ENCODE measurements around the gene ACAA2.
"Not testable (repeated sequence)": the region's sequence is repeated elsewhere in the genome, so short reads cannot be mapped to it uniquely, and the experiment has no call there.

DNA sequence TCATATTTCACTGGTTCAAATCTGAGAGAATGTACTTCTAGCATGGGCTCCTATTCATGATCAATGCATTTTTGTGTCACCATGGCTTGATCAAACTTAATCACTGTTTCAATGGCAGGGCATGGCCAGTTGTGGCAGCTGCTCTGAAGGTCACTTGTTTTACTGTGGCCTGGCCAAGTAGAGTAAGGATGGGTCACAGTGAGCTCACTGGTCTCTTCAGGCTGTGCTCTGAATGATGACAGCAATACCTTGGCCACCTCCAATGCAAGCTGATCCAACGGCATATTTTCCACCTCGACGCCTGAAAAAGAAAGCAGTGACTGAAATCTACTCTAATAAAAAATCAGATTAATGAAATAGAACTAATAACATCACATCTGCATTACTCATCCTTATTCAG lies 29.7 kb downstream of the ACAA2 start:
- TF ChIP-seq, protein P1, sequence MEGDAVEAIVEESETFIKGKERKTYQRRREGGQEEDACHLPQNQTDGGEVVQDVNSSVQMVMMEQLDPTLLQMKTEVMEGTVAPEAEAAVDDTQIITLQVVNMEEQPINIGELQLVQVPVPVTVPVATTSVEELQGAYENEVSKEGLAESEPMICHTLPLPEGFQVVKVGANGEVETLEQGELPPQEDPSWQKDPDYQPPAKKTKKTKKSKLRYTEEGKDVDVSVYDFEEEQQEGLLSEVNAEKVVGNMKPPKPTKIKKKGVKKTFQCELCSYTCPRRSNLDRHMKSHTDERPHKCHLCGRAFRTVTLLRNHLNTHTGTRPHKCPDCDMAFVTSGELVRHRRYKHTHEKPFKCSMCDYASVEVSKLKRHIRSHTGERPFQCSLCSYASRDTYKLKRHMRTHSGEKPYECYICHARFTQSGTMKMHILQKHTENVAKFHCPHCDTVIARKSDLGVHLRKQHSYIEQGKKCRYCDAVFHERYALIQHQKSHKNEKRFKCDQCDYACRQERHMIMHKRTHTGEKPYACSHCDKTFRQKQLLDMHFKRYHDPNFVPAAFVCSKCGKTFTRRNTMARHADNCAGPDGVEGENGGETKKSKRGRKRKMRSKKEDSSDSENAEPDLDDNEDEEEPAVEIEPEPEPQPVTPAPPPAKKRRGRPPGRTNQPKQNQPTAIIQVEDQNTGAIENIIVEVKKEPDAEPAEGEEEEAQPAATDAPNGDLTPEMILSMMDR (IDR thresholded peaks at IDR 0.05; ENCODE audit: insufficient read depth, low read length) = not testable (repeated sequence)
- not testable (repeated sequence) for TF ChIP-seq GABPA (IDR thresholded peaks at IDR 0.05; ENCODE audit: low read depth)
